ENCODE measurements around the gene ITIH4.

Gene ITIH4

GRCh38 chr3:52824037-52824436 lies 6.4 kb downstream of the ITIH4 start:
- H3K4me3 ChIP-seq (ENCODE audit: low read depth, low read length) = no peak overlapping the region
- POLR2A ChIA-PET = no interaction called here
- TF ChIP-seq CTCF (IDR thresholded peaks at IDR 0.05; ENCODE audit: insufficient read depth, low read length, missing control alignments) = no peak
- CTCF ChIA-PET = interaction anchor here (0.9 kb wide), 1 partner anchor 26 kb away, joined by 3 read pairs; no protein-coding TSS in a partner anchor
- DNase-seq (ENCODE audit: low read depth, low spot score) = no peak

GRCh38 chr3:52822363-52822762 lies 8.1 kb downstream of the ITIH4 start:
- no peak overlapping the region for H3K4me3 ChIP-seq (ENCODE audit: low read depth, low read length)
- ChIA-PET CTCF (interaction anchor here (1.0 to 2.2 kb wide), 3 partner anchors 10 to 114 kb away, joined by 4 to 10 read pairs (median 7); partner anchors contain the start of gene ITIH3), POLR2A (no interaction called here)
- TF ChIP-seq CTCF (IDR thresholded peaks at IDR 0.05; ENCODE audit: insufficient read depth, low read length, missing control alignments) = no peak
- no peak for DNase-seq (ENCODE audit: low read depth, low spot score)

- TF ChIP-seq CTCF (IDR thresholded peaks at IDR 0.05; ENCODE audit: insufficient read depth, low read length, missing control alignments) = peak; percentile 72
- POLR2A ChIA-PET = interaction anchor here (0.5 kb wide), 1 partner anchor 527 kb away, joined by 3 read pairs; the partner anchor contains the start of gene DCP1A
- CTCF ChIA-PET = interaction anchor here (0.6 to 2.2 kb wide), 13 partner anchors 8 to 464 kb away, joined by 3 to 10 read pairs (median 3); partner anchors contain the start of genes ITIH3 and MUSTN1
- no peak overlapping the region for H3K4me3 ChIP-seq (ENCODE audit: low read depth, low read length)
- no peak for DNase-seq (ENCODE audit: low read depth, low spot score)
Observed at GRCh38 chr3:52820736-52821135, 9.7 kb downstream of the ITIH4 start.

GRCh38 chr3:52819936-52820335 lies 10.5 kb downstream of the ITIH4 start:
- no peak for TF ChIP-seq CTCF (IDR thresholded peaks at IDR 0.05; ENCODE audit: insufficient read depth, low read length, missing control alignments)
- POLR2A ChIA-PET = no interaction called here
- H3K4me3 ChIP-seq (ENCODE audit: low read depth, low read length) = no peak overlapping the region
- DNase-seq (ENCODE audit: low read depth, low spot score) = no peak
- CTCF ChIA-PET = interaction anchor here (0.6 to 1.5 kb wide), 3 partner anchors 14 to 405 kb away, joined by 3 to 8 read pairs (median 4); partner anchors contain the start of gene MUSTN1

GRCh38 chr3:52817860-52818259 lies 12.6 kb downstream of the ITIH4 start:
- ChIA-PET POLR2A (no interaction called here), CTCF (no interaction called here)
- TF ChIP-seq CTCF (IDR thresholded peaks at IDR 0.05; ENCODE audit: insufficient read depth, low read length, missing control alignments) = no peak
- H3K4me3 ChIP-seq (ENCODE audit: low read depth, low read length) = no peak overlapping the region
- DNase-seq (ENCODE audit: low read depth, low spot score) = no peak

GRCh38 chr3:52817221-52817620 lies 13.3 kb downstream of the ITIH4 start:
- POLR2A ChIA-PET = no interaction called here
- H3K4me3 ChIP-seq (ENCODE audit: low read depth, low read length) = no peak overlapping the region
- no peak for TF ChIP-seq CTCF (IDR thresholded peaks at IDR 0.05; ENCODE audit: insufficient read depth, low read length, missing control alignments)
- DNase-seq (ENCODE audit: low read depth, low spot score) = no peak
- CTCF ChIA-PET = no interaction called here
